ENCODE results near the gene PIGQ. TPM values are rescaled to one million over a fixed set of nuclear protein-coding genes. Genes with fewer than 3 reads are reported as not detected.

PIGQ gene
- total and polyA plus RNA-seq, 2 of the 4 experiments (the other 2 are of a cell fraction): 5.9 to 36.8 TPM

DNA sequence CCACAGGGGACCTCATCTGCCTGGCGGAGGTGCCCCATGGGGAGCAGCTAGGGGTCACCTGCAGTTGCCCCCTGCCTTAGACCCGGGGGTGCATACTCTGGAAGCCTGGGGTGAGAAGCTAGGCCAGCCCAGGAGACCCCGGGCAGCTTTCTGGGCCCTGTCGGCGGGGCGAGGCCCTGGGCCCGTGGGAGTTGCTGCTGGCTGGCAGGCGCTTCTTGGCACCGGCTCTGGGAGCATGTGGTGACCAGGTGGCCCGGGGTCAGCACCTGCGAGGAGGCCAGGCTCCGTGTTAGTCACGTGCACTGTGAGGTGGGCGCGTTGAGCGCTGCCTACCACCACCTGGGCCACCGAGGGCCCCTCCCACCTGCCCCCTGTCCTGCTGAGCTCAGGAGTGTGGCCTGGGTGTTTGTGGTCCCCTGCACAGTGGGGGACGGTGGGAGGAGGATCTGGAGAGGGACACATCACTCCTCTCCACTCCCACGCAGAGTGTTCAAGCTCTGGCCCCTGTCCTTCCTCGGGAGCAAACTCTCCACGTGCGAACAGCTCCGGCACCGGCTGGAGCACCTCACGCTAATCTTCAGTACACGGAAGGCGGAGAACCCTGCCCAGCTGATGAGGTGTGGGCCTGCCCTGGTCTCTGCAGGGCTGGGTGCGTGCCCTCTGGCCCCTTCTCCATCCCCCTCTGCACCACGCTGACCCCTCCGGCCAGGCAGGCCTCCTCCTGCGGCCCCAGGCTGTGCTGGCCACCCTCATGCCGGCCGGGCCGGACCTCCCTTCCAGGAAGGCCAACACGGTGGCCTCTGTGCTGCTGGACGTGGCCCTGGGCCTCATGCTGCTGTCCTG lies 5.8 kb downstream of the PIGQ start:
- H3K9me3 ChIP-seq (ENCODE audit: control insufficient read depth, insufficient read depth, low read length): no peaks in the 10 kb centered on the region
- ATAC-seq (ENCODE audit: low read depth) (no peak), DNase-seq (no peak)
- no peak overlapping the region for H4K8ac ChIP-seq (ENCODE audit: low read depth in 2 of 2, low read length in 2 of 2)
- no peak overlapping the region for H3K23ac ChIP-seq (ENCODE audit: low read depth, low read length)
- peak overlapping the region; percentile 37 for H2AK9ac ChIP-seq (replicated peaks; ENCODE audit: low read depth, low read length, poor library complexity)
- H3K4me2 ChIP-seq (ENCODE audit: low read depth, low read length): no peak overlapping the region
- no peak overlapping the region for H2BK5ac ChIP-seq (ENCODE audit: low read depth, low read length, poor library complexity, severe bottlenecking)
- H3K4me3 ChIP-seq (ENCODE audit: insufficient read depth, low read depth, low read length): no peak overlapping the region
- dilution Hi-C loops (cut with HindIII; ENCODE audit: low sequenced_read_pairs, unreplicated experiment): no loop called here
- BruUV-seq (replicated peaks): no TSS peak
- no peak overlapping the region for H3K14ac ChIP-seq (replicated peaks; ENCODE audit: low read depth, low read length)
- H3K56ac ChIP-seq (ENCODE audit: extremely low read depth, insufficient read depth, low read length): no peak overlapping the region
- H3K9me1 ChIP-seq (ENCODE audit: insufficient read depth, low read length): no peaks in the 10 kb centered on the region
- no peak overlapping the region for H3K27ac ChIP-seq (ENCODE audit: insufficient read depth, low read length)
- H3K27me3 ChIP-seq (ENCODE audit: control insufficient read depth, insufficient read depth, low read length): no peaks in the 10 kb centered on the region
- peaks cover 4% of the 10 kb centered on the region for H3K4me1 ChIP-seq (ENCODE audit: control insufficient read depth, insufficient read depth, low read length)
- no peak overlapping the region for H2BK120ac ChIP-seq (ENCODE audit: low read depth, low read length)
- H2AFZ ChIP-seq (replicated peaks; ENCODE audit: low read length, poor library complexity): peak overlapping the region; percentile 63
- peaks cover 12% of the 10 kb centered on the region; the same call in 1 of the 2 replicates for H3K36me3 ChIP-seq (ENCODE audit: control insufficient read depth, insufficient read depth, low read length)
- H3K18ac ChIP-seq (ENCODE audit: low read depth, low read length): no peak overlapping the region
- H4K20me1 ChIP-seq (ENCODE audit: insufficient read depth, low read length): peaks cover 2% of the 10 kb centered on the region
- no peak overlapping the region for H2BK20ac ChIP-seq (ENCODE audit: low read depth, low read length)
- H3K9ac ChIP-seq (ENCODE audit: low read depth, low read length): no peak overlapping the region
- POLR2A ChIA-PET (ENCODE audit: unreplicated experiment): no interaction called here
- CTCF ChIA-PET: no interaction called here
- H4K5ac ChIP-seq (ENCODE audit: low read depth, low read length): no peak overlapping the region
- H3K4ac ChIP-seq (ENCODE audit: low read depth, low read length): no peak overlapping the region
- no peak for TF ChIP-seq MAZ (IDR thresholded peaks at IDR 0.05; ENCODE audit: borderline replicate concordance, low read depth, low read length)
- in situ Hi-C loops (cut with MboI; ENCODE audit: low sequenced_read_pairs): no loop called here
- H2BK15ac ChIP-seq (ENCODE audit: low read depth, low read length): no peak overlapping the region
- WGBS, 2 experiments (ENCODE audit: extremely low coverage in 2 of 2, insufficient read length in 1 of 2): 92% methylated on average over 12 of the region's 36 CpGs; no CpG with 5 or more reads in 1 of the 2 experiments
- H2AK5ac ChIP-seq (ENCODE audit: low read depth, low read length): no peak overlapping the region
- intact Hi-C loops (cut with micrococcal nuclease): no loop called here
- no peak overlapping the region for H4K91ac ChIP-seq (ENCODE audit: insufficient read depth, low read depth, low read length)
- H3K79me1 ChIP-seq (ENCODE audit: low read depth in 1 of 2, low read length in 2 of 2): peaks cover 3 to 25% of the 10 kb centered on the region in 2 experiments; a peak in 2 of 4 replicates

Data from IMR-90 (cell line).